HCEC 1CT (cell line): Measurements from ENCODE around the gene MIF4GD.
A peak's percentile ranks its signal among the peaks of the same experiment; 100 is the strongest.
"Not testable (repeated sequence)": the region's sequence is repeated elsewhere in the genome, so short reads cannot be mapped to it uniquely, and the experiment has no call there.

ENCODE experiments used
- DNase-seq: peaks from one replicate; pipeline ENCODE4 v3.0.0-alpha.2; 2017

Gene MIF4GD

GRCh38 chr17:75255954-75256698 lies 14.9 kb downstream of the MIF4GD start:
- DNase-seq = not testable (repeated sequence)

GRCh38 chr17:75252039-75252816 lies 18.8 kb downstream of the MIF4GD start:
- no peak for DNase-seq

GRCh38 chr17:75250009-75250471 lies 21.0 kb downstream of the MIF4GD start:
- DNase-seq = no peak

- no peak for DNase-seq
These were observed 21.5 kb downstream of the MIF4GD start for GRCh38 chr17:75249564-75249963.

GRCh38 chr17:75246404-75246803 lies 24.6 kb downstream of the MIF4GD start:
- no peak for DNase-seq

GRCh38 chr17:75245011-75245410 lies 26.0 kb downstream of the MIF4GD start:
- no peak for DNase-seq

- DNase-seq = no peak
These were observed 26.7 kb downstream of the MIF4GD start for GRCh38 chr17:75244133-75244866.

GRCh38 chr17:75242461-75243042 lies 28.5 kb downstream of the MIF4GD start:
- DNase-seq = no peak

- DNase-seq = peak; percentile 46
These were observed 29.0 kb downstream of the MIF4GD start for GRCh38 chr17:75241996-75242460.

- DNase-seq = no peak
These were observed 29.5 kb downstream of the MIF4GD start for GRCh38 chr17:75241502-75241901.

- DNase-seq = no peak
These were observed 29.9 kb downstream of the MIF4GD start for GRCh38 chr17:75241143-75241430.

- peak; percentile 37 for DNase-seq
These were observed 30.5 kb downstream of the MIF4GD start for GRCh38 chr17:75240394-75241142.

- DNase-seq = no peak
These were observed 31.1 kb downstream of the MIF4GD start for GRCh38 chr17:75239778-75240393.

- DNase-seq = no peak
These were observed 31.8 kb downstream of the MIF4GD start for GRCh38 chr17:75239214-75239613.

GRCh38 chr17:75238684-75239191 lies 32.3 kb downstream of the MIF4GD start:
- DNase-seq = peak; percentile 71

- no peak for DNase-seq
These were observed 32.9 kb downstream of the MIF4GD start for GRCh38 chr17:75238020-75238580.

GRCh38 chr17:75237100-75238014 lies 33.7 kb downstream of the MIF4GD start:
- no peak for DNase-seq

GRCh38 chr17:75232786-75233185 lies 38.2 kb downstream of the MIF4GD start:
- DNase-seq = no peak

GRCh38 chr17:75231741-75232464 lies 39.1 kb downstream of the MIF4GD start:
- no peak for DNase-seq

- no peak for DNase-seq
These were observed 40.0 kb downstream of the MIF4GD start for GRCh38 chr17:75231071-75231470.
